ENCODE results near the gene PUS7. TPM values are rescaled to one million over a fixed set of nuclear protein-coding genes. Genes with fewer than 3 reads are reported as not detected.

Gene PUS7
- total and polyA plus RNA-seq, 2 donors from 2014 or later, result 2.6 to 10.6 TPM

DNA sequence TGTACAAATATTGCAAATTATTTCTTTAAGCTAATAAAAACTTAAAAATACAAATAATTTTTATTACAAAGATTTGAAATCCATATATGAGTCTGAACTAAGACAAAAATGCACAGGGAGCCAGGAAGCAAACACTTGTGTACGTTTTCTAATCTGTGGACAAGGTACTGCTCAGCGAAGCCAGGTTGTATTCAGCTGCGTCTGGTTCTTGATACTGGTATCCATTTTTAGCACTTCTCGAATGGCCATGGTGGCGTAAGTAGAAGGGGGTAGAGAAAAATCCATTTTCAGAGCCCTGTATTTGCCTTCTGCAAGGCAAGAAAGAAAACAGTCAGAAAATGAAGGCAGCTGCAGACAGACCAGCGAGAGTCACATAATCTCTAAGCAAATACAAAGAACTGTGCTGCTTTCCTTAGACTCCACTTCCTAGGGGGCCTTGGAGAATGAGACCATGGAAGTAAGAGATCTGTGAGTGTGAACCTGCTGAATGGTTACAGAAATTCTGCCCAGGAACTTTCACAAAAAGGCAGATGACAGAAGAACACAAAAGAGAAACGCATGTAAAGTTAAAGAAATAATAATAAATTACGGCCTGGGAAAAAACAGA is 64.3 kb downstream of the PUS7 start:
- Histone ChIP-seq H3K4me3 (ENCODE audit: low read length in 3 of 3) (no peak overlapping the region), H3K36me3 (ENCODE audit: control insufficient read depth in 2 of 3, insufficient read depth in 3 of 3, low read length in 3 of 3) (no peaks in the 10 kb centered on the region), H3K27me3 (ENCODE audit: control insufficient read depth, insufficient read depth, low read length) (no peaks in the 10 kb centered on the region), H3K9me3 (ENCODE audit: control insufficient read depth in 2 of 3, insufficient read depth in 1 of 3, low read length in 3 of 3) (no peaks in the 10 kb centered on the region), H3K9ac (ENCODE audit: low read length in 3 of 3) (no peak overlapping the region), H3K27ac (ENCODE audit: low read depth in 2 of 2, low read length in 2 of 2) (no peak overlapping the region), H3K4me1 (ENCODE audit: control insufficient read depth in 2 of 3, insufficient read depth in 2 of 3, low read depth in 1 of 3, low read length in 3 of 3) (no peaks in the 10 kb centered on the region)
- DNase-seq (no peak), FAIRE-seq (no peak)
- TF ChIP-seq CTCF (IDR thresholded peaks at IDR 0.05; ENCODE audit: borderline replicate concordance, extremely low read depth, insufficient read depth), result no peak
- intact Hi-C loops (cut with DNase I), result no loop called here

- H3K27ac ChIP-seq (ENCODE audit: low read depth in 2 of 2, low read length in 2 of 2), result no peak overlapping the region
- no peak overlapping the region for H3K4me3 ChIP-seq (ENCODE audit: low read length in 3 of 3)
- no peaks in the 10 kb centered on the region for H3K36me3 ChIP-seq (ENCODE audit: control insufficient read depth in 2 of 3, insufficient read depth in 3 of 3, low read length in 3 of 3)
- no peaks in the 10 kb centered on the region for H3K27me3 ChIP-seq (ENCODE audit: control insufficient read depth, insufficient read depth, low read length)
- DNase-seq (no peak), FAIRE-seq (no peak)
- no peak overlapping the region for H3K9ac ChIP-seq (ENCODE audit: low read length in 3 of 3)
- TF ChIP-seq CTCF (IDR thresholded peaks at IDR 0.05; ENCODE audit: borderline replicate concordance, extremely low read depth, insufficient read depth), result no peak
- intact Hi-C loops (cut with DNase I), result no loop called here
- no peaks in the 10 kb centered on the region for H3K9me3 ChIP-seq (ENCODE audit: control insufficient read depth in 2 of 3, insufficient read depth in 1 of 3, low read length in 3 of 3)
- no peaks in the 10 kb centered on the region for H3K4me1 ChIP-seq (ENCODE audit: control insufficient read depth in 2 of 3, insufficient read depth in 2 of 3, low read depth in 1 of 3, low read length in 3 of 3)
Observed at GRCh38 chr7:105454921-105455320, 67.2 kb downstream of the PUS7 start.

DNA sequence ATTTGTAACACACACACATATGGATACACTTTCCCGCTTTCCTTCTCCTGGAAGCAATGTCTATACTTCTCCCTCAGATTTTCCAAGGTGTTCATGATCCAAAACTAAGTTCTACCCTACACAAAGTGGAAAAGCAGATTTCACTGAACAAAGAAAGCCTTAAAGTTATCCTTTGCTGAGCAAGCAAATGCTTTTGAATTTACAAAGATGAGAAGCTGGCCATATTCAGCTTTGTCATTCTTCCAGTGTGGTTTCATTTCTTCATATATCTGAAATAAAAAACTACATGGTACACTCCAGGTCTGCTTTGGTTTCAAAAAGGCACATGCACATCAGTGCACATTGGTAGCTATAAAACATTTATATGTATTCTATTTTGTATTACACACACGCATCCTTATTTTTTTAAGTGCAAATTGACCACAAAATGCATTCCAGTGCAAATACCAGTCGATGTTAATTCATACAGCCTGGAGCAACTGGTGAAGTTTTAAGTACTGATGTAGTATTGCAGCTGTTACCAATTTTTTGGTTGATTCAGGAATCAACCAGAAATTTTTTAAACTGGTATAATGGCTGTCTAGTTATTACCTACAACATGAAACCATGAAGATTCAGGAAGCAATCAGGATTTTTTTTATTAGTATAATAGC is 67.8 kb downstream of the PUS7 start:
- no peak for TF ChIP-seq CTCF (IDR thresholded peaks at IDR 0.05; ENCODE audit: borderline replicate concordance, extremely low read depth, insufficient read depth)
- H3K27ac ChIP-seq (ENCODE audit: low read depth in 2 of 2, low read length in 2 of 2), result no peak overlapping the region
- no peaks in the 10 kb centered on the region for H3K9me3 ChIP-seq (ENCODE audit: control insufficient read depth in 2 of 3, insufficient read depth in 1 of 3, low read length in 3 of 3)
- intact Hi-C loops (cut with DNase I), result no loop called here
- no peaks in the 10 kb centered on the region for H3K27me3 ChIP-seq (ENCODE audit: control insufficient read depth, insufficient read depth, low read length)
- no peaks in the 10 kb centered on the region for H3K4me1 ChIP-seq (ENCODE audit: control insufficient read depth in 2 of 3, insufficient read depth in 2 of 3, low read depth in 1 of 3, low read length in 3 of 3)
- no peaks in the 10 kb centered on the region for H3K36me3 ChIP-seq (ENCODE audit: control insufficient read depth in 2 of 3, insufficient read depth in 3 of 3, low read length in 3 of 3)
- H3K4me3 ChIP-seq (ENCODE audit: low read length in 3 of 3), result no peak overlapping the region
- no peak for FAIRE-seq
- DNase-seq, result peak in 1 of 5 donors; percentile 24
- no peak overlapping the region for H3K9ac ChIP-seq (ENCODE audit: low read length in 3 of 3)

All from kidney (tissue), 14 donors.